HCT116 (cell line): ENCODE data around the gene KNDC1. TPM values are rescaled to one million over a fixed set of nuclear protein-coding genes. Genes with fewer than 3 reads are reported as not detected.

Experiments
- ATAC-seq: fragments of 200-7000 bp; cut with Tn5 transposase; 2 replicates; pipeline ENCODE4 v1.9.1; 2020; ENCODE audit warnings: mild to moderate bottlenecking, moderate library complexity
- BruUV-seq: library from RNA; stranded (reverse); fragments of 400-500 nt; replicated peaks from 2 replicates; lab custom pipeline; 2021; lab: Mats Ljungman, UMichigan
- CTCF ChIA-PET: fragments of 300-600 bp; sonication (Branson Sonifier 250); formaldehyde crosslinking; loops from one replicate; lab custom pipeline; 2021; ENCODE audit warnings: antibody characterized with exemption; lab: Charles Lee
- POLR2A ChIA-PET: fragments of 300-600, 350-600 bp; sonication (Branson Sonifier 250); formaldehyde crosslinking; loops from one replicate; lab custom pipeline; 2021; ENCODE audit warnings: antibody characterized with exemption; lab: Charles Lee
- RAD21 ChIA-PET, 2 experiments: fragments of 300-600 bp; sonication (Branson Sonifier 250); formaldehyde crosslinking; loops; one replicate each; lab custom pipeline; 2023; ENCODE audit warnings: low total read pairs in 2 of 2; ENCODE audit not compliant: uncharacterized antibody in 2 of 2, unreplicated experiment in 2 of 2, low non-redundant PET in 1 of 2; lab: Charles Lee
- DNase-seq: peaks from one replicate; pipeline ENCODE4 v3.0.0-alpha.2; 2010; ENCODE audit warnings: low read depth, low spot score
- H2AFZ ChIP-seq: fragments of 200-600 bp; shearing (Covaris generic), sonication (generic); 2 replicates; pipeline ENCODE4 v1.6.1; 2017; ENCODE audit warnings: low read depth, mixed run types, mixed read lengths, antibody characterized with exemption, low read length; ENCODE audit not compliant: poor library complexity, severe bottlenecking
- H3K27ac ChIP-seq: 2 replicates; pipeline ENCODE4 v1.5.1; 2012; ENCODE audit warnings: low read depth, low read length
- H3K27me3 ChIP-seq: fragments of 200-600 bp; sonication (generic); 2 replicates; pipeline ENCODE4 v1.6.1; 2016; ENCODE audit warnings: mixed run types, low read length, mixed read lengths; ENCODE audit not compliant: insufficient read depth
- H3K36me3 ChIP-seq, 2 experiments: fragments of 200-500 bp in 1 of 2; fragments of 200-600 bp in 1 of 2; sonication (Bioruptor generic) in 1 of 2; sonication (generic) in 1 of 2; 2 replicates each; pipeline versions ENCODE4 v1.5.1 to v1.6.1; 2014 to 2016; ENCODE audit warnings: low read length in 2 of 2, inconsistent platforms in 1 of 2, mixed read lengths in 1 of 2, mixed run types in 1 of 2; ENCODE audit not compliant: insufficient read depth in 2 of 2, control insufficient read depth in 1 of 2
- H3K4me1 ChIP-seq, 2 experiments: fragments of 200-600 bp in 1 of 2; sonication (generic) in 1 of 2; 2 replicates each; pipeline versions ENCODE4 v1.5.1 to v1.6.1; 2012 to 2017; ENCODE audit warnings: low read length in 2 of 2, inconsistent platforms in 1 of 2, mild to moderate bottlenecking in 1 of 2, mixed read lengths in 1 of 2, mixed run types in 1 of 2, moderate library complexity in 1 of 2; ENCODE audit not compliant: insufficient read depth in 2 of 2, control insufficient read depth in 1 of 2
- H3K4me2 ChIP-seq: fragments of 200-600 bp; sonication (generic); 2 replicates; pipeline ENCODE4 v1.6.1; 2017; ENCODE audit warnings: mixed run types, low read length, mixed read lengths
- H3K4me3 ChIP-seq, 2 experiments: fragments of 200-600 bp in 1 of 2; sonication (generic) in 1 of 2; replicated peaks in 1 of 2; 2 replicates each; pipeline ENCODE4 v1.5.1; 2011 to 2016; ENCODE audit warnings: low read length in 2 of 2, control low read depth in 1 of 2, low read depth in 1 of 2, mild to moderate bottlenecking in 1 of 2, mixed read lengths in 1 of 2, mixed run types in 1 of 2
- H3K79me2 ChIP-seq: fragments of 200-600 bp; sonication (generic); 2 replicates; pipeline ENCODE4 v1.6.1; 2017; ENCODE audit warnings: mild to moderate bottlenecking, mixed run types, low read length, moderate library complexity, mixed read lengths; ENCODE audit not compliant: insufficient read depth
- H3K9ac ChIP-seq: fragments of 200-600 bp; sonication (generic); 2 replicates; pipeline ENCODE4 v1.6.1; 2016; ENCODE audit warnings: low read length, mixed read lengths
- H3K9me2 ChIP-seq: fragments of 200-600 bp; sonication (generic), shearing (Covaris generic); 2 replicates; pipeline ENCODE4 v1.6.1; 2017; ENCODE audit warnings: mixed run types, mild to moderate bottlenecking, moderate library complexity; ENCODE audit not compliant: insufficient read depth
- H3K9me3 ChIP-seq, 2 experiments: fragments of 200-500 bp in 1 of 2; fragments of 200-600 bp in 1 of 2; sonication (Bioruptor generic) in 1 of 2; sonication (generic) in 1 of 2; 2 replicates each; pipeline ENCODE4 v1.6.1; 2014 to 2017; ENCODE audit warnings: low read length in 2 of 2, mixed read lengths in 2 of 2, inconsistent platforms in 1 of 2, low read depth in 1 of 2, mild to moderate bottlenecking in 1 of 2, mixed run types in 1 of 2, moderate library complexity in 1 of 2; ENCODE audit not compliant: control insufficient read depth in 1 of 2, insufficient read depth in 1 of 2
- H4K20me1 ChIP-seq: fragments of 200-600 bp; sonication (generic), shearing (Covaris generic); 2 replicates; pipeline ENCODE4 v1.6.1; 2017; ENCODE audit warnings: mixed run types, mild to moderate bottlenecking, moderate library complexity; ENCODE audit not compliant: insufficient read depth
- CBX3 ChIP-seq: IDR thresholded peaks from 2 replicates; pipeline ENCODE4 v1.6.1; 2012; ENCODE audit warnings: low read depth
- CEBPB ChIP-seq: IDR thresholded peaks from 2 replicates; pipeline ENCODE4 v1.6.1; 2012; ENCODE audit warnings: low read depth
- EGR1 ChIP-seq: IDR thresholded peaks from 2 replicates; pipeline ENCODE4 v1.6.1; 2012; ENCODE audit warnings: low read depth
- ELF1 ChIP-seq: IDR thresholded peaks from 2 replicates; pipeline ENCODE4 v1.6.1; 2012; ENCODE audit warnings: low read depth, borderline replicate concordance
- EZH2 ChIP-seq: fragments of 200-600 bp; sonication (generic); IDR thresholded peaks from 2 replicates; pipeline ENCODE4 v1.6.1; 2017; ENCODE audit warnings: antibody characterized with exemption, mixed run types
- FOSL1 ChIP-seq: IDR thresholded peaks from 2 replicates; pipeline ENCODE4 v1.6.1; 2012; ENCODE audit warnings: low read depth
- JUND ChIP-seq: IDR thresholded peaks from 2 replicates; pipeline ENCODE4 v1.6.1; 2012
- POLR2A ChIP-seq: IDR thresholded peaks from 2 replicates; pipeline ENCODE4 v1.7.0; 2011; ENCODE audit warnings: borderline replicate concordance; ENCODE audit not compliant: insufficient read depth, insufficient read length; ENCODE audit errors: extremely low read depth
- RAD21 ChIP-seq: IDR thresholded peaks from 2 replicates; pipeline ENCODE4 v1.6.1; 2012; ENCODE audit warnings: low read depth, mild to moderate bottlenecking
- SIN3A ChIP-seq: IDR thresholded peaks from 2 replicates; pipeline ENCODE4 v1.6.1; 2012; ENCODE audit warnings: low read depth
- SRF ChIP-seq: IDR thresholded peaks from 2 replicates; pipeline ENCODE4 v1.6.1; 2012; ENCODE audit warnings: low read depth
- TCF7L2 ChIP-seq: IDR thresholded peaks from 2 replicates; pipeline ENCODE4 v1.7.0; 2011; ENCODE audit warnings: borderline replicate concordance, inconsistent platforms; ENCODE audit not compliant: insufficient read depth, insufficient read length; ENCODE audit errors: extremely low read depth
- YY1 ChIP-seq: IDR thresholded peaks from 2 replicates; pipeline ENCODE4 v1.6.1; 2011; ENCODE audit warnings: low read length, low read depth, moderate library complexity, mild to moderate bottlenecking; ENCODE audit not compliant: insufficient replicate concordance; ENCODE audit errors: extremely low read depth
- ZFX ChIP-seq: fragments of 450-650 bp; IDR thresholded peaks from 2 replicates; pipeline ENCODE4 v1.6.1; 2017
- ZNF274 ChIP-seq: fragments of 200-500 bp; sonication (Bioruptor generic); IDR thresholded peaks from 2 replicates; pipeline ENCODE4 v1.6.1; 2014; ENCODE audit warnings: mild to moderate bottlenecking, low read depth, low read length, inconsistent platforms
- intact Hi-C: fragments of 100-400 bp; cut with micrococcal nuclease; formaldehyde crosslinking; loops from 2 replicates; pipeline ENCODE4 v1.10.0; 2022
- total RNA-seq: library from RNA; stranded (reverse); gene quantifications from one replicate; pipeline ENCODE4 v1.2.1, GENCODE V29; 2021; ENCODE audit not compliant: unreplicated experiment
- TF ChIP-seq, protein P1 (sequence below): IDR thresholded peaks from 2 replicates; pipeline ENCODE4 v1.6.1; 2012
- TF ChIP-seq, protein P2 (sequence below): IDR thresholded peaks from 2 replicates; pipeline ENCODE4 v1.6.1; 2012
- TF ChIP-seq, protein P3 (sequence below): IDR thresholded peaks from 2 replicates; pipeline ENCODE4 v1.6.1; 2012; ENCODE audit warnings: low read depth

KNDC1 gene
- total RNA-seq, 1 experiment from 2014 or later: 3.6 TPM

DNA sequence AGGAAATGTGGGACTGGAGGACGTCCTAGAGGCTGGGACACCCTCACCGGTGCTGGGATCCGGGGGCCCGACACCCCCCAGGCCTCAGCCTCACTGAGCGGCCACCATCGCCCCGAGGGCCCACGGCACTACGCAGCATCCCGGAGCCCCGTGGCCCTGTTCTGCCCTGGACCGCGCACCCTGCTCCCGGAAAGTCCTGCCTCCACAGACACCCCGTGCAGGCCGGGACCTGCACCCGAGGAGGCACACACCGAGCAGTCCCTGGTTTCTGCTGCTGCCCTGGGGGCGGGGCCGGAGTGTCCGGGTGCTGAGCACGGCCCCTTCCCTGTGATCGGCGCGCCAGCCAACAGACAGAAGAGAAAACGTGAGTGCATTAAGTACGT lies 18.1 kb upstream of the KNDC1 start:
- ATAC-seq (no peak), DNase-seq (no peak)
- Histone ChIP-seq H3K9me3 (no peaks in the 10 kb centered on the region), H3K27ac (no peak overlapping the region), H4K20me1 (no peaks in the 10 kb centered on the region), H3K4me3 (no peak overlapping the region), H2AFZ (no peak overlapping the region), H3K4me1 (peaks cover 13 to 31% of the 10 kb centered on the region in 2 experiments), H3K9me2 (no peaks in the 10 kb centered on the region), H3K4me2 (no peak overlapping the region), H3K9ac (no peak overlapping the region), H3K79me2 (no peaks in the 10 kb centered on the region), H3K36me3 (no peaks in the 10 kb centered on the region), H3K27me3 (no peaks in the 10 kb centered on the region)
- POLR2A ChIA-PET: no interaction called here
- intact Hi-C loops: no loop called here
- CTCF ChIA-PET: no interaction called here
- no peak for TF ChIP-seq YY1
- TF ChIP-seq ZNF274: no peak
- no peak for TF ChIP-seq SIN3A
- TF ChIP-seq TCF7L2: no peak
- TF ChIP-seq, protein P1, sequence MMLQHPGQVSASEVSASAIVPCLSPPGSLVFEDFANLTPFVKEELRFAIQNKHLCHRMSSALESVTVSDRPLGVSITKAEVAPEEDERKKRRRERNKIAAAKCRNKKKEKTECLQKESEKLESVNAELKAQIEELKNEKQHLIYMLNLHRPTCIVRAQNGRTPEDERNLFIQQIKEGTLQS: no peak
- no peak for TF ChIP-seq JUND
- RAD21 ChIA-PET: no interaction called here
- BruUV-seq: no TSS peak

DNA sequence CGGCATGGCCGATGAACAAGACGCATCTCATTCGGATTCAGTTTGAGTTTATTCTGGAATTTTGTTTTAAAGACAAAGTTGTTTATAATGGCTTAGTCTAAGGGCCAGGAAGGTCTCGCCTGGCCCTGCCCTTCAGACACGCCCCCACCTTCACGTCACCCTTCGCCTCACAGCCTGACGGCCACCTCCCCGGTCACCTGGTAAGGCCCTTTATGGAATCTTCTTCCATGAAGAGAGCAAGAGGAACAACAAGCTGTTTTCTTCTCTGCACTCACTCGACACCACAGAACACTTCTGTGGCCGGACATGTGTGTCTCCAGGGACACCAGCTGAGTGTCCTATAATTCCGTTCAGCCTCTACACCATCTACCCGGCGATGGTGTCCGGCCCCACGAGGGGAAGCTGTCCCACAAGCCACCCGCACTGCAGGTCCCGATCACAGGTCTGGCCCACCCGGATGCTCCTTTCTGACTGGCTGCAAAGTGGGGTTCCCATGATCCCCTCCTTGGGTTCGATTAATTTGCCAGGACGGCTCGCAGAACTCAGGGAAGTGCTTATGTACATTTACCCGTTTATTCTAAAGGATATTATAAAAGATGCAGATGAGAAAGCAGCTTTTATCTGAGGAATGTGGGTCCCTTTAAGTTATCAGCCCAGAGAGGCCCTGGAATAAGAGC lies 17.4 kb upstream of the KNDC1 start:
- DNase-seq (no peak), ATAC-seq (no peak)
- Histone ChIP-seq H4K20me1 (no peaks in the 10 kb centered on the region), H3K9me2 (no peaks in the 10 kb centered on the region), H3K9me3 (no peaks in the 10 kb centered on the region), H3K4me1 (peaks cover 13 to 31% of the 10 kb centered on the region in 2 experiments), H3K4me3 (no peak overlapping the region), H3K9ac (no peak overlapping the region), H3K4me2 (no peak overlapping the region), H3K27me3 (no peaks in the 10 kb centered on the region), H2AFZ (no peak overlapping the region), H3K79me2 (no peaks in the 10 kb centered on the region), H3K27ac (no peak overlapping the region), H3K36me3 (no peaks in the 10 kb centered on the region)
- POLR2A ChIA-PET: no interaction called here
- CTCF ChIA-PET: interaction anchor here (1.4 to 1.8 kb wide), 2 partner anchors 10 to 114 kb away, joined by 4 to 5 read pairs; no protein-coding TSS in a partner anchor
- intact Hi-C loops: no loop called here
- no TSS peak for BruUV-seq
- RAD21 ChIA-PET: no interaction called here
- TF ChIP-seq YY1 (no peak), TCF7L2 (no peak), EZH2 (no peak), CEBPB (no peak), EGR1 (no peak), JUND (no peak), ZNF274 (no peak), CBX3 (no peak), FOSL1 (no peak), ZFX (no peak), ELF1 (no peak), RAD21 (no peak), SRF (no peak), POLR2A (no peak)
- TF ChIP-seq, protein P2, sequence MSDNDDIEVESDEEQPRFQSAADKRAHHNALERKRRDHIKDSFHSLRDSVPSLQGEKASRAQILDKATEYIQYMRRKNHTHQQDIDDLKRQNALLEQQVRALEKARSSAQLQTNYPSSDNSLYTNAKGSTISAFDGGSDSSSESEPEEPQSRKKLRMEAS: no peak
- TF ChIP-seq, protein P3, sequence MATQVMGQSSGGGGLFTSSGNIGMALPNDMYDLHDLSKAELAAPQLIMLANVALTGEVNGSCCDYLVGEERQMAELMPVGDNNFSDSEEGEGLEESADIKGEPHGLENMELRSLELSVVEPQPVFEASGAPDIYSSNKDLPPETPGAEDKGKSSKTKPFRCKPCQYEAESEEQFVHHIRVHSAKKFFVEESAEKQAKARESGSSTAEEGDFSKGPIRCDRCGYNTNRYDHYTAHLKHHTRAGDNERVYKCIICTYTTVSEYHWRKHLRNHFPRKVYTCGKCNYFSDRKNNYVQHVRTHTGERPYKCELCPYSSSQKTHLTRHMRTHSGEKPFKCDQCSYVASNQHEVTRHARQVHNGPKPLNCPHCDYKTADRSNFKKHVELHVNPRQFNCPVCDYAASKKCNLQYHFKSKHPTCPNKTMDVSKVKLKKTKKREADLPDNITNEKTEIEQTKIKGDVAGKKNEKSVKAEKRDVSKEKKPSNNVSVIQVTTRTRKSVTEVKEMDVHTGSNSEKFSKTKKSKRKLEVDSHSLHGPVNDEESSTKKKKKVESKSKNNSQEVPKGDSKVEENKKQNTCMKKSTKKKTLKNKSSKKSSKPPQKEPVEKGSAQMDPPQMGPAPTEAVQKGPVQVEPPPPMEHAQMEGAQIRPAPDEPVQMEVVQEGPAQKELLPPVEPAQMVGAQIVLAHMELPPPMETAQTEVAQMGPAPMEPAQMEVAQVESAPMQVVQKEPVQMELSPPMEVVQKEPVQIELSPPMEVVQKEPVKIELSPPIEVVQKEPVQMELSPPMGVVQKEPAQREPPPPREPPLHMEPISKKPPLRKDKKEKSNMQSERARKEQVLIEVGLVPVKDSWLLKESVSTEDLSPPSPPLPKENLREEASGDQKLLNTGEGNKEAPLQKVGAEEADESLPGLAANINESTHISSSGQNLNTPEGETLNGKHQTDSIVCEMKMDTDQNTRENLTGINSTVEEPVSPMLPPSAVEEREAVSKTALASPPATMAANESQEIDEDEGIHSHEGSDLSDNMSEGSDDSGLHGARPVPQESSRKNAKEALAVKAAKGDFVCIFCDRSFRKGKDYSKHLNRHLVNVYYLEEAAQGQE: no peak
